AG04449 (cell line): ENCODE measurements around the gene ZDHHC20.

ENCODE experiments used
- CTCF ChIA-PET: fragments of 350-600 bp; formaldehyde crosslinking; extraction: SDS; loops from one replicate; lab custom pipeline; 2021; ENCODE audit warnings: antibody characterized with exemption; lab: Yijun Ruan, JAX
- POLR2A ChIA-PET: fragments of 400-600, 350-600 bp; formaldehyde crosslinking; extraction: SDS; loops from one replicate; lab custom pipeline; 2020; ENCODE audit warnings: antibody characterized with exemption, inconsistent platforms; lab: Yijun Ruan, JAX
- DNase-seq: peaks from one replicate; pipeline ENCODE4 v3.0.0-alpha.2; 2010; ENCODE audit warnings: low read depth, low spot score
- H3K4me3 ChIP-seq: 2 replicates; pipeline ENCODE4 v1.5.1; 2011; ENCODE audit warnings: low read depth, mild to moderate bottlenecking, control low read depth, low read length
- CTCF ChIP-seq: IDR thresholded peaks from one replicate; pipeline ENCODE4 v1.5.1; 2011; ENCODE audit warnings: mild to moderate bottlenecking, moderate library complexity, low read length, control low read depth, inconsistent platforms; ENCODE audit not compliant: insufficient read depth; ENCODE audit errors: missing control alignments

Gene ZDHHC20

GRCh38 chr13:21481359-21481758 lies 22.3 kb upstream of the ZDHHC20 start:
- DNase-seq = no peak
- ChIA-PET CTCF (interaction anchor here (8.0 kb wide), 1 partner anchor 186 kb away, joined by 187 read pairs; no protein-coding TSS in a partner anchor), POLR2A (no interaction called here)
- no peak for TF ChIP-seq CTCF
- no peak overlapping the region for H3K4me3 ChIP-seq

GRCh38 chr13:21478881-21479808 lies 20.0 kb upstream of the ZDHHC20 start:
- peak; percentile 49 for TF ChIP-seq CTCF
- ChIA-PET POLR2A (no interaction called here), CTCF (interaction anchor here (0.6 to 8.0 kb wide), 20 partner anchors 10 to 990 kb away, joined by 3 to 187 read pairs (median 3); partner anchors contain the start of genes MRPL57, SKA3 and ZDHHC20)
- DNase-seq = peak; percentile 23
- peak overlapping the region; percentile 41 for H3K4me3 ChIP-seq

- TF ChIP-seq CTCF = peak; percentile 98
- POLR2A ChIA-PET = no interaction called here
- peak overlapping the region; percentile 47 for H3K4me3 ChIP-seq
Measured at GRCh38 chr13:21476893-21477472, 17.9 kb upstream of the ZDHHC20 start.

GRCh38 chr13:21475115-21475514 lies 16.0 kb upstream of the ZDHHC20 start:
- ChIA-PET POLR2A (no interaction called here), CTCF (interaction anchor here (0.7 to 8.0 kb wide), 5 partner anchors 12 to 533 kb away, joined by 3 to 187 read pairs (median 5); partner anchors contain the start of gene ZDHHC20)
- TF ChIP-seq CTCF = no peak
- DNase-seq = no peak
- no peak overlapping the region for H3K4me3 ChIP-seq

More at GRCh38 chr13:21476893-21477472, 17.9 kb upstream of the ZDHHC20 start:
- no peak for DNase-seq
- CTCF ChIA-PET = interaction anchor here (0.6 to 8.0 kb wide), 85 partner anchors 8 to 1829 kb away, joined by 3 to 187 read pairs (median 4); partner anchors contain the start of genes MRPL57, SKA3 and ZDHHC20

- H3K4me3 ChIP-seq = no peak overlapping the region
- no peak for TF ChIP-seq CTCF
- ChIA-PET POLR2A (no interaction called here), CTCF (no interaction called here)
- DNase-seq = no peak
Measured at GRCh38 chr13:21470785-21471184, 11.7 kb upstream of the ZDHHC20 start.

- no peak for DNase-seq
- ChIA-PET CTCF (interaction anchor here (13.5 kb wide), 1 partner anchor 11 kb away, joined by 143 read pairs; no protein-coding TSS in a partner anchor), POLR2A (no interaction called here)
- no peak overlapping the region for H3K4me3 ChIP-seq
- TF ChIP-seq CTCF = no peak
Measured at GRCh38 chr13:21466527-21466926, 7.4 kb upstream of the ZDHHC20 start.
